NCI-H1092 (cell line): Measurements from ENCODE around the gene HMG20A.
A peak's percentile ranks its signal among the peaks of the same experiment; 100 is the strongest.
"Not testable (repeated sequence)": the region's sequence is repeated elsewhere in the genome, so short reads cannot be mapped to it uniquely, and the experiment has no call there.

ENCODE experiments used
- DNase-seq: peaks from one replicate; lab custom pipeline; 2025; lab: John Stamatoyannopoulos, UW

HMG20A gene

DNA sequence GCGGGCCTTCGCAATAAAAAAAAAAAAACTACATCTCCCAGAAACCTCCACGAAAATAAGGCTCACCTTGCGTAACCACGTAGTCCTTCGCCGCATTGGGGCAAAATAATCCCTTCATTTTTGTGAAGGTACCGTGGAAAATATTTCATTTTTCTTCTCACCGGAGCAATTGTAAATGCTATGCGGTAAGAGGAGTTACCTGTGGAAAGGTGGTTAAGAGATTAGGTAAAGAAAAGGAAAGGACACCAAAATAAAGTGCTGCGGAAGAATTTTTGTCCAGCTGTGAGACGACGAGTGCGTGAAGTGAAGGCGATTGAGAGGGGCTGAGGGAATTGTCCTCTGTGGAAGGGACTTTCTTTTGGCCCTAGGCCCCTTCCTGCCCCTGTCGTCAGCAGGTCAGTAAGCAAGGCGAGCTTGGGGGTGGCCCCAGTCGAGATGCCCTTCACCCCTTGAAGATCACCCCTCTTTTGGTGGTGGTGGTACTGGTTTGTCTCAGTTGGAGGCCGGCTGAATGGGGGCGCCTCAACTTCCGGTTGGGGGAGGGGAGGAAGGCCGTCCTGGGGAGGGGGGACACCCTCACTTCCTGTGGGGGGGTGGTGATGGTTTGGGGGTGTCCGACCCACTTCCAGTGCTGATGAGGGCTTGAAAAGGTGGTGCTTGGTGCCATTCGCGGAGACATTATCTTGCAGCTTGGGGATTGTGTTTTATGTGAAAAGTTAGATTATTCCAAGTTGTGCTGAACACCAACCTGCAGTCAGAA is at the start of gene HMG20A:
Gene HMG20A, plus strand, starts transcription at position 279 of the 760 bp plus-strand sequence. CDS start 37,520 bp downstream, outside the sequence.
- DNase-seq, result peak; percentile 67

DNA sequence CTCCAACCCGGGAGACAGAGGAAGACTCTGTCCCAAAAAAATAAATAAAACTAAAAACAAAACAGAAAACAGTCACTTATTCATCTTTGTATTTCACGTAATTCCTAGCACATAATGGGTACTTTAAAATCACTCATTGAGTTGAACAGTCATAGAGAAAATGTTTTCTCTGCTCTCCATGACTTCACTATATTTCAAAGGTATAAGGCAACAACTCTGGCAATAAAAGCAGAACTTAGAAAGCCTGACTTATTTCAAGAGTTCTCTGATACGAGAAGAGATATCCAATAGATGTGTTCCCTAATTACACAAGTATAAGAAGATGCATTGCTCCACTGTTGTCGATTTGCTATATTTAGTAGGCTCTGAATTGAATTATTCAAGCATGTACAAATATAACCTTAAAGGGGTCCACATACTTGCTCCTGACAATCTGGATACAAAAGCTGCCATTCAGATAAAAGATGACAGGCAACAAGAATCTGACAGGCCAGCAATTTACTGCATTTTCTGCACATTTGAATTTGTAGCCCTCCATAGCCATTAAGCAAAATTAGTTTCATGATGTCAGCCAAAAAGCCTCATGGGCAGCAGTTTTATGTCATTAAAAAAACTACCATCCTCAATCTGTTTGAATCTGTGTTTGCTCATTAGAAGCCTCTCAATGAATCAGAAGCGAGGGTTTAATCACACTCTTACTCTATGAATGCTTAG is 48.7 kb upstream of the HMG20A start:
- no peak for DNase-seq

DNA sequence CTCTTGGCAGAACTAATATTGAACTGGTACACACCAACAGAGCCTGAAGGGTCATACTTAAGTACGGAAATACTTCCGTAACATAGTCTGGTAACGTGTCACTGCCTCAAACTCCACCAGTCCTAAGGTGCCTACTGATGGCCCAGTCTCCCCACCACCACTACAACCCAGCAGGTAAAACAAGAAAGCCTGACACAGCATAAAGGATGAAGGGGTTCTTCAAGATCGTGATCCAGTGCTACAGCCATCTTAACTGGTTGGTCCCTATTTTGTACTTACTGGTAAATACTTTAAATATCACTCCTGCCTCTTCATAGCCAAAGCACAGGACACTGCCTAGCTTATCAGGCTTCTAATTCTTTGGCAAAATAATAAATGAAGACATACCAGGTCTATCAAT is 47.2 kb upstream of the HMG20A start:
- DNase-seq, result no peak

DNA sequence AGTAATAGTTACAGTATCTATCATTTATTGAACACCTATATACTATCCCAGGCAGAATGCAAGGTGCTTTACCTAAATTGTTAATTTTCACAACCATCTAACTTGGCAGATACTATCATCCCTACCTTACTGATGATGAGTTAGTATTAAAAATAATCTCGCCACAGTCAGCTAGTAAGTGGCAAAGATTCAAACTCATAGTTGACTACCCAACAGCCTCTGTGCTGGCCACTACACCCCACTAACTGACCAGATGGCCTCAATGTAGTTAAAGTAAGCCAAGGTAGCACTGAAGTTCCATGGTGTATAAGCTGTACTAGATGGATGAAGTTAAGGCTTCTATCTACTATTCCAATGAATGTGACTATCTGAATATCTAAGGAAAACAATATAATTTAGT is 45.6 kb upstream of the HMG20A start:
- DNase-seq, result no peak

DNA sequence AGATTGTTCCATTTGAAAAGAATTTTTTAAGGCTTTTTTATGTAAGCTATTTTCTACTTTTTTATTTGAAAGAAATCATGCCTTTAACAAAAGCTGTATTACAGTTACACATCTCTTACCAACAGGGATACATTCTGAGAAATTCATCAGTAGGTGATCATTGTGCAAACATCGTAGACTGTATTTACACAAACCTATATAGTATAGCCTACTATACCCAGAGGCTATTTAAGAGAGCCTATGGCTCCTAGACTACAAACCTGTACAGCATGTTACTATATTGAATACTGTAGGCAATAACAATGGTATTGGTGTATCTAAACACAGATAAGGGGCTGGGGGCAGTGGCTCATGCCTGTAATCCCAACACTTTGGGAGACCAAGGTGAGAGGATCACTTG is 43.9 kb upstream of the HMG20A start:
- no peak for DNase-seq

DNA sequence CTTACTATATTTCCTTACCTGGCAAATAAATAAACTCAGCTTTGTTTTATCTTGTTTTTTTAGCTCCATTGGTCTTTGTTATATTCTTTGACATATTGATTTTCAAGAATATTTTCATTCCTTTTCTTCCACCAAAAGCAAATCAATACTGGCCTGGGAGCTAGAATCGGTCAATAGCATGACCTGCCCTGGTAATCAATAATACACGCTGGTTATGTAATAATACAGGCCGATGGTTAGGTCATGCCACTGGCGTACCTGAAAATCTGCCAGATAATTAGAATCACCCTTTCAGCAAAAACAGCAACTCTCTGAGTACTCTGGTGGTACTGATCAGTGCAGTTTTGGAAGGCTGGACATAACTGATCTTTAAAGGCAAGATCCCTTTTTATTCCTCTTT is 40.7 kb upstream of the HMG20A start:
- DNase-seq, result no peak

DNA sequence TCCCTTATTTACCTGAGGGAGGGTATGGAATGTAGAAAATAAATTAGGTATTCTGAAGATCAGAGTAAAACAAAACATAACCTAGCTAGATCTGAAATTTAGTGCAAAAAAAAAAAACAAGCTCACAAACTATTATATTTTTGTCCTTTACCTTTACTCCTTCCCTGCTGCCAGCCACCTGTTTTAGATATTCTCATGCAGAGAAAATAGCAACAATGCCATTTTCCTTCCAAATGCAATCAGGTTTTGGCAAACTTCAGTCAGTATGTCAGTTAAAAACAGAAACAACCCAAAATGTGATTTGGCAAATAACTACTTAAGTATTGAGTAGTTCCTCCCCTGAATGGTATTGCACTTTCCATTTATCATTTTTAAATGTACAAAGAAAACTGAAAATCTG is 36.6 kb upstream of the HMG20A start:
- no peak for DNase-seq

DNA sequence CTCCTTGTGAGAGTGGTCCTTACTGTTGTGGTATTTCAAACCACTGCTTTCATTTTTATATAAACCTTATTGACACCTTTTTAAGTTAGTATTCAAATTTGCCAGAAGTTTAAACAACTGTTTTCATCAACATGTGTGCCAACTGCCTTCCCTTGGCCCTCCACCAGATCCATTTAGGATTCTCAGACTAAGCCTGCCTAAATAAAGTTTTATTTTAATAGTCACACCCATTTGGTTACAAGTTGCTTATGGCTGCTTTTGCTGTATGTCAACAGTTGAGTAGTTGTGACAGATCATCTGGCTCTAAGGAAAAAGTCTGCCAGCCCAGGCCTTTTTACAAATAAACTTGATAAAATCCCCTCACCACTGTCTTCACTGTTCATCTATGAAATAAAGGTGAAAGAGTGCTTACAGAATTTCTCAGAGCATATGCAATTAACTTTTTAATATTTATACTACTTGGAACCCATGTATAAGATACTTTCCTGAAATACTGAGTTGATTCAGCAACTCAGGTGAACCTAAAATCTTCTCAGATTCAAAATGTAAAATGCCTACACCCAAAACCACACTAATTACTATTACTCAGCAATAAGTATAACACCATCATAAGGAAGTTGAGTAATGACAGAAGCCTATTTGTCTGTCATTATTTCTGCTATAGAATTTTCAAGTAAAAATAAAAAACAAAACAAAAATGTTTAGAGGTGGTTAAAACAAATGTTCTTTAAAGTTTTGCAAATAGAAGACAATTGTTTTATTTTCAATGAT is 35.9 kb upstream of the HMG20A start:
- DNase-seq, result no peak

DNA sequence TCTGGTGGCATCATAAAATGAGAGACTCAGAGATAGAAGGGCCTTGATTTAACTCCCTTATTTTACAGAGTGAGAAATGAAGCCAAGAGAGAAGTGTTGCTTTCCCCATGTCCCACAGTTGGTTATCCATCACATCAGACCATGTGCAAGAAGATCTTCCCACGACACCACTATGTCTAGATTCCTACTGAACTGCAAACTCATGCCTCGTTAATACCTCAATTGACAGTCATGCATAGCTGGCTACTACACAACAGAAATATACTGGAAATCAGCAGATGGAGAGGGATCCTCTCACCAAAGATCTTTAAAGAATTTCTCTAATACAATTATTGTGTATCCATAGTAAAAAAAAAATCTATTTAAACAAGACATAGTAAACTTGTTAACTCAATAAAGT is 34.1 kb upstream of the HMG20A start:
- DNase-seq, result no peak

DNA sequence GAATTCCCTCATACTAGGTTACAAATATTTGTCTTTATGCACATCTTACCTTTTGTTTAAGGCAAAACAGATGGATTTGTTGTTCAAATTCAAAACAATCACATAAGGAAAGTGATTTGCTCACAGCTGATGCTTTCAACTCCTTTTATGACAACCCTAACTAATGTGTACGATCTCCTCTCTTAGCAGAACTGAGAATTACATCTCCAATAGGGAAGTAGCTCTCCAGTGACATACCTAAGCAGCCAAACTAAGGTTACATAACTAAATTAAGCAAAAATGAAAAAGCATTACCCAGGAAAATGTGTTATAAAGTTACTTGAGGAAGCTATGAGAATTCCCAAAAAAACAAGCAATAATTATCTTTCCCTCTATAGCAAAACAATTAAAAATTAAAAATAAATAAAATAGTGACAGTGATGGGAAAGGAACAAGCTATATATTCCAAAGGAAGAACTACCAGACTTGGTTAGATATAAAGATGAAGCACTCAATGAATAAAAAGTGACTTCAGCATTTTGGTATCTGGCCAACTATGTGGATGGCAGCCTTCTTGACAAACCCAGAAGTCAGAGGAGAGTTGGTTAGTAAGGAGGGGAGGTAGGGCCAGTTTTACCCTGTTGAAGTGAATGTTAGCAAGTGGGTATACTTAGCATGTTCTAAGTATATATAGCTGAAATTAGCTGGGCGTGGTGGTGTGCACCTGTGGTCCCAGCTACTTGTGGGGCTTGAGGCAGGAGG is 33.2 kb upstream of the HMG20A start:
- no peak for DNase-seq

DNA sequence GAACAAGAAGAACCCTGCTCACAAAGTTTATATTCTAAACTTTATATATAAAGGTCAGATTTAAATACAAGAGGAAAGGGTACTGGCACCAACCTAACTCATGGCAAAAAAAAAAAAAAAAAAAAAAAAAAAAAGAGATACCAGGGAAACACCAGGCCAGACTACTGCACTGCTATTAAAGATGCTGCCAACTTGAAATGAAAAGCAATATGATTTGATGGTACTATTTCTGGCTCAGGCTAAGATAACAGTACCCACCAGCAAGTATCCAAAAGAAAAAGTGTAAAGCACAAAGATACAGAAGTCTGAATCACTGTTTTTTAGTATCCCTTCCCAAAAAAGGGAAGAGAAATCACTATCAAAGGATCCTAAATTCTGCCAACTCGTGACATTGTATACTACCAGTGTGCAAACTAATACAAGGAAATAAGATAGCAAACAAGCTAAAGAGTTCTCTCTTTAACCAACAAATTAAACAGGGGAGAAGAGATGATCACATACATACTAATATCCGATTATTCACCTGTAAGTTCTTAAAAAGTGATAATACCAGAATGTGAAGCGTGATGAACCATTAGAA is 29.2 kb upstream of the HMG20A start:
- no peak for DNase-seq

DNA sequence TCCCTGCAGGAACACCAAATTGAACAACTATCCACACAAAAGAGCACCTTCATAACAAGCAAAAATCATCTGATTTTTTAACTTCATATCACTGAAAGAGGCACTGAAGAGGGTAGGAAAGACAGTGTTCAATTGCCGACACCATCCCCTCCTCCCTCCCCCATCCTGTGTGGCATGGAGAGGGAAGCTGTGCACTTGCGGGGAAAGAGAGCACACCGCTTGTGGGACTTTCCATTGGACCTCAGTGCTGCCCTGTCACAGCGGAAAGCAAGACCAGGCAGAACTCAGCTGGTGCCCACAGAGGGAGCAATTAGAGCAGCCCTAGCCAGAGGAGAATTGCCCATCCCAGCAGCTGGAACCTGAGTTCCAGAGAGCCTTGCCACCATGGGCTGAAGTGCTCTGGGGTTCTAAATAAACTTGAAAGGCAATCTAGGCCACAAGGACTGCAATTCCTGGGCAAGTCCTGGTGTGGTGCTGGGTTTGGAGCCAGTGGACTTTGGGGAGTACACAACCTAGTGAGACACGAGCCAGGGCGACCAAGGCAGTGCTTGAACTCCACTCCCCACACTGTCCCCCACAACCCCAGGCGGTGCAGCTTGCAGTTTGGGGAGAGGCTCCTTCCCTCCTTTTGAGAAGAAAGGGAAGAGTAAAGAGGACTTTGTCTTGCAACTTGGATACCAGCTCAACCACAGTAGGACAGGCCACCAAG is 27.8 kb upstream of the HMG20A start:
- no peak for DNase-seq

DNA sequence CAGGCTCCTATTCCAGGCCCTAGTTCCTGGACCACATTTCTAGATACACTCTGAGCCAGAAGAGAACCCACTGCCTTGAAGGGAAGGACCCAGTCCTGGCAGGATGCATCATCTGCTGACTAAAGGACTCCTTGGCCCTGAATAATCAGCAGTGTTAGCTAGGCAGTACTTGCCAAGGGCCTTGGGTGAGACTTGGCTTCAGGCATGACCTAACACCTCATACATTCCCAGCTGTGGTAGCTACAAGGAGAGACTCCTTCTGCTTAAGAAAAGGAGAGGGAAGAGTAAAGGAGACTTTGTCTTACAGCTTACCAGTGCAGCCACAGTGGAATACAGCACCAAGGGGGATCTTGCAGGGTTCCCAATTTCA is 27.2 kb upstream of the HMG20A start:
- DNase-seq, result no peak

DNA sequence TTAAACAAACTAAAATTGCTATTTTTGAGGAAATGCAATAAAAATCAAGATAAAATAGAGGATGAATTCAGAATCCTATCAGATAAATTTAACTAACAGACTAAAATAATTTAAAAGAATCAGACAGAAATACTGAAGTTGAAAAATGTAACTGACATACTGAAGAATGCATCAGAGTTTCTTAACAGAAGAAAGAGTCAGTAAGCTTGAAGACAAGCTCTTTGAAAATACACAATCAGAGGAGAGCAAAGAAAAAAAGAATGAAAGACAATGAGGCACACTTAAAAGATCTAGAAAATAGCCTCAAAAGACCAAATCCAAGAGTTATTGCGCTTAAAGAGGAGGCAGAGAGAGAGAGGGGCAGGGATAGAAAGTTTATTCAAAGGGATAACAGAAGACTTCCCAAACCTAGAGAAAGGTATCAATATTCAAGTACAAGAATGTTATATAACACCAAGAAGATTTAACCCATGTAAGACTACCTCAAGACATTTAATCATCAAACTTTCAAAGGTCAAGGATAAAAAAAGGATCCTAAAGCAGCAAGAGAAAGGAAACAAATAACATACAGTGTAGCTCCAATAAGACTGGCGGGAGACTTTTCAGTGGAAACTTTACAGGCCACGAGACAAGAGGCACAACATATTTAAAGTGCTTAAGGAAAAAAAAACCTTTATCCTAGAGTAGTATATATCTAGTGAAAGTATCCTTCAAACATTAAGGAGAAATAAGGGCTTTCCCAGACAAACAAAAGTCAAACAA is 25.5 kb upstream of the HMG20A start:
- no peak for DNase-seq

DNA sequence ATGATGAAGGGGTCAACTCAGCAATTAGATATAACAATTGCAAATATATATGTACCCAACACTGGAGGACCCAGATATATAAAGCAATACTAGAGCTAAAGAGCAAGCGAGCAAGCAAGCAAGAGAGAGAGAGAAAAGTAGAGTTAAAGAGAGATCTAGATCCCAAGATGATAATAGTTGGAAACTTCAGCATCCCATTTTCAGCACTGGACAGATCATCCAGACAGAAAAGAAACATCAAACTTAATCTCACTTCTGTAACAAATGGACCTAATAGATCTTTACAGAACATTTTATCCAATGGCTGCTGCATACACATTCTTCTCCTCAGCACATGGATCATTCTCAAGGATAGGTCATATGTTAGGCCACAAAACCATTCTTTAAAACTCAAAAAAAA is 24.0 kb upstream of the HMG20A start:
- DNase-seq, result no peak

DNA sequence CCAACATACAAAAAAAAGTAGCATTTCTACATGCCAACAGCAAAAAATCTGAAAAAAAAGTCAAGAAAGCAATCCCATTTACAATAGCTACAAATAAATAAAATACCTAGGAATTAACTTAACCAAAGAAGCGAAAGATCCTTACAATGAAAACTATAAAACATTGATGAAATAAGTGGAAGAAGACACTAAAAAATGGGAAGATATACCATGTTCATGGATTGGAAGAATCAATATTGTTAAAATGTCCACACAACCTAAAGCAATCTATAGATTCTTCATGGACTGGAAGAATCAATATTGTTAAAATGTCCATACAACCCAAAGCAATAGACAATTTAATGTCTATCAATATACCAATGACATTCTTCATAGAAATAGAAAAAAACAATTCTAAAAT is 21.8 kb upstream of the HMG20A start:
- no peak for DNase-seq

DNA sequence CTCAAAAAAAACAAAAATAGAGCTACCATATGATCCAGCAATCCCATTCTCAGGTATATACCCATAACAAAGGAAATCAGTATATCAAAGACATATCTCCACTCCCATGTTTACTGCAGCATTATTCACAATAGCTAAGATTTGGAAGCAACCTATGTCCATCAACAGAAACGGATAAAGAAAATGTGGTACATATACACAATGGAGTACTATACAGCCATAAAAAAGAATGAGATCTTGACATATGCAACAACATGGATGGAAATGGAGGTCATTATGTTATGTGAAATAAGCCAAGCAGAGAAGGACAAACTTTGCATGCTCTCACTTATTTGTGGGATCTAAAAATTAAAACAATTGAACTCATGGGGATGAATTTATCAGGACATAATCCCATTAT is 20.4 kb upstream of the HMG20A start:
- DNase-seq, result no peak

DNA sequence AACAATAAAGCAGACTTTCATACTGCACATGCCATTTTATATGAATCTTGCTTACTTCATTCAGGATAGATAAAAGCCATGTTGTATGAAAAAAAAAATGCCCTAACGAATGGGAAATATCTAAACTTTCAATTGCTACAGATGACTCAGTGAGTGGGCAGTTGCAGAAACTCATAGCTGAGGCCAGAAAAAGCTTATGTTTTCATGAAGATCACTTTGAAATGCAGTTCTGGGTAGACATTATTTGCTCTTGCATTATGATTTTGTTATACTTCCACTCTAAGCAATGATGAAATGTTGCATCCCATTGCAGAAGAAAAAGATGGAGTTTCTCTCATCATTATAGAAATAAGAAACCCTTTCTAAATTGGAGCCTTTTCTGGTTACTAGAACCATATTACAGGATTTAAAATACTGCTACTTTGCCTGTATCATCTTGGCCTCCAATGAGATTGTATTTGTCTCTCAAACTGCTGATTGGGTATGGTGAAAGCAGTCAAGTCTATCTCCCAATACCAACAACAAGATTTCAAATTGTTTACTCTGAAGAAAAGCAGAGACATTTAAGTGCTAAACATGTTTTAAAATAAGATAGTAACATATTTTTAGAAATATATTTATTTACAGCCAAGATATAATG is 17.8 kb upstream of the HMG20A start:
- DNase-seq, result no peak

DNA sequence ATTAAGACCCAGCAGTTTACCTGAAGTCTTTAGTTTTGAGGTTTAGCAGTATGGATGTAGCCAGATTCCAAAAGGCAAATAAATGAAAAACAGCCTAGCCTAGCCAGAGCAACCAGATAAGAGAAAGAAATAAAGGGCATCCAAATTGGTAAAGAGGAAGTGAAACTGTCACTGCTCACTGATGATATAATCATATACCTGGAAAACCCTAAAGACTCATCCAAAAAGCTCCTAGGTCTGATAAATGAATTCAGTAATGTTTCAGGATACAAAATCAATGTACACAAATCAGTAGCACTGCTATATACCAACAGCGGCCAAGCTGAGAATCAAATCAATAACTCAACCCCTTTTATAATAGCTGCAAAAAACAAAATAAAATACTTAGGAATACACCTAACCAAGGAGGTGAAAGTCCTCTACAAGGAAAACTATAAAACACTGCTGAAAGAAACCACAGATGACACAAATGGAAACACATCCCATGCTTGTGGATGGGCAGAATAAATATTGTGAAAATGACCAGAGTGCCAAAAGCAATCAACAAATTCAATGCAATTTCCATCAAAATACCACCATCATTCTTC is 14.4 kb upstream of the HMG20A start:
- not testable (repeated sequence) for DNase-seq

DNA sequence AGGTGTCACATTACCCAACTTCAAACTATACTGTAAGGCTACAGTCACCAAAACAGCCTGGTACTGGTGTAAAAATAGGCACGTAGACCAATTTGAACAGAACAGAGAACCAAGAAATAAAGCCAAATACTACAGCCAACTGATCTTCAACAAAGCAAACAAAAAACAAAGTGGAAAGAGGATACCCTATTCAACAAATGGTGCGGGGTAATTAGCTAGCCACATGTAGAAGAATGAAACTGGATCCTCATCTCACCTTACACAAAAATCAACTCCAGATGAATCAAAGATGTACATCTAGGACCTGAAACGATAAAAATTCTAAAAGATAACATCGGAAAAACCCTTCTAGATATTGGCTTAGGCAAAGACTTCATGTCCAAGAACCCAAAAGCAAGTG is 13.8 kb upstream of the HMG20A start:
- DNase-seq, result no peak
